ENCODE results near the gene PDCD6IP.

GRCh38 chr3:33834096-33834453 lies 35.6 kb downstream of the PDCD6IP start:
- TF ChIP-seq, protein P1, sequence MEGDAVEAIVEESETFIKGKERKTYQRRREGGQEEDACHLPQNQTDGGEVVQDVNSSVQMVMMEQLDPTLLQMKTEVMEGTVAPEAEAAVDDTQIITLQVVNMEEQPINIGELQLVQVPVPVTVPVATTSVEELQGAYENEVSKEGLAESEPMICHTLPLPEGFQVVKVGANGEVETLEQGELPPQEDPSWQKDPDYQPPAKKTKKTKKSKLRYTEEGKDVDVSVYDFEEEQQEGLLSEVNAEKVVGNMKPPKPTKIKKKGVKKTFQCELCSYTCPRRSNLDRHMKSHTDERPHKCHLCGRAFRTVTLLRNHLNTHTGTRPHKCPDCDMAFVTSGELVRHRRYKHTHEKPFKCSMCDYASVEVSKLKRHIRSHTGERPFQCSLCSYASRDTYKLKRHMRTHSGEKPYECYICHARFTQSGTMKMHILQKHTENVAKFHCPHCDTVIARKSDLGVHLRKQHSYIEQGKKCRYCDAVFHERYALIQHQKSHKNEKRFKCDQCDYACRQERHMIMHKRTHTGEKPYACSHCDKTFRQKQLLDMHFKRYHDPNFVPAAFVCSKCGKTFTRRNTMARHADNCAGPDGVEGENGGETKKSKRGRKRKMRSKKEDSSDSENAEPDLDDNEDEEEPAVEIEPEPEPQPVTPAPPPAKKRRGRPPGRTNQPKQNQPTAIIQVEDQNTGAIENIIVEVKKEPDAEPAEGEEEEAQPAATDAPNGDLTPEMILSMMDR (IDR thresholded peaks at IDR 0.05), result no peak
- TF ChIP-seq POLR2A (IDR thresholded peaks at IDR 0.05), result no peak

Measured in adrenal gland (tissue), 5 donors.